ENCODE data around the gene ADRA2B. TPM values are rescaled to one million over a fixed set of nuclear protein-coding genes. Genes with fewer than 3 reads are reported as not detected.

Gene ADRA2B
- total RNA-seq, 1 experiment from 2014 or later, result 0.28 TPM

DNA sequence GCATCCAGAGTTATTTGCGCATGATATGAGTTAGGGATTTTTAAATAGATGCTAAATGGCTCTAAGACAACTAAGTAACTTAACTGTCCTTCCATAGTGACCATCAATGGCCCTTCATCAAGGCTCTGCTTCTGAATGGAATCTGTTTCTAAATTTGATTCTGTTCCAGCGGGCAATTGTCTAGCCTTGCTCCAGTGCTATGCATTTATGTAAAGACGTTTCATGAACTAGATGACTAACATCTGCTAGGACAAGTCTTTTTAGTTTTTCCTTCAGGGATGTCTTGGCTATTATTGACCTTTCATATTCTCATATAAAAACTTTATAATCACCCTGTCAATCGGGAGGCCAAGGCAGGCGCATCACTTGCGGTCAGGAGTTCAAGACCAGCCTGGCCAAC, 12.1 kb upstream of the ADRA2B start:
- in situ Hi-C loops (cut with HindIII; ENCODE audit: low pct_unique_long_range_greater_than_20kb, low sequenced_read_pairs) (no loop called here), intact Hi-C loops (cut with micrococcal nuclease; ENCODE audit: unreplicated experiment) (no loop called here)
- DNase-seq (ENCODE audit: low read depth, low spot score), result no peak
- no peaks in the 10 kb centered on the region for H3K36me3 ChIP-seq (ENCODE audit: control insufficient read depth, insufficient read depth, low read length)
- H3K9me3 ChIP-seq (ENCODE audit: control insufficient read depth, insufficient read depth, low read depth, low read length), result no peaks in the 10 kb centered on the region
- no peaks in the 10 kb centered on the region for H3K4me1 ChIP-seq (ENCODE audit: control insufficient read depth, insufficient read depth, low read length)
- CTCF ChIA-PET, result no interaction called here
- no peak for ATAC-seq
- TF ChIP-seq TCF7L2 (IDR thresholded peaks at IDR 0.05; ENCODE audit: low read depth, low read length) (no peak), SIN3A (IDR thresholded peaks at IDR 0.05; ENCODE audit: borderline replicate concordance, insufficient read depth, low read depth, low read length) (no peak), POLR2AphosphoS5 (IDR thresholded peaks at IDR 0.05; ENCODE audit: low read depth, low read length) (no peak)
- TF ChIP-seq, protein P1, sequence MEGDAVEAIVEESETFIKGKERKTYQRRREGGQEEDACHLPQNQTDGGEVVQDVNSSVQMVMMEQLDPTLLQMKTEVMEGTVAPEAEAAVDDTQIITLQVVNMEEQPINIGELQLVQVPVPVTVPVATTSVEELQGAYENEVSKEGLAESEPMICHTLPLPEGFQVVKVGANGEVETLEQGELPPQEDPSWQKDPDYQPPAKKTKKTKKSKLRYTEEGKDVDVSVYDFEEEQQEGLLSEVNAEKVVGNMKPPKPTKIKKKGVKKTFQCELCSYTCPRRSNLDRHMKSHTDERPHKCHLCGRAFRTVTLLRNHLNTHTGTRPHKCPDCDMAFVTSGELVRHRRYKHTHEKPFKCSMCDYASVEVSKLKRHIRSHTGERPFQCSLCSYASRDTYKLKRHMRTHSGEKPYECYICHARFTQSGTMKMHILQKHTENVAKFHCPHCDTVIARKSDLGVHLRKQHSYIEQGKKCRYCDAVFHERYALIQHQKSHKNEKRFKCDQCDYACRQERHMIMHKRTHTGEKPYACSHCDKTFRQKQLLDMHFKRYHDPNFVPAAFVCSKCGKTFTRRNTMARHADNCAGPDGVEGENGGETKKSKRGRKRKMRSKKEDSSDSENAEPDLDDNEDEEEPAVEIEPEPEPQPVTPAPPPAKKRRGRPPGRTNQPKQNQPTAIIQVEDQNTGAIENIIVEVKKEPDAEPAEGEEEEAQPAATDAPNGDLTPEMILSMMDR (IDR thresholded peaks at IDR 0.05), result no peak
- TF ChIP-seq, protein P2, sequence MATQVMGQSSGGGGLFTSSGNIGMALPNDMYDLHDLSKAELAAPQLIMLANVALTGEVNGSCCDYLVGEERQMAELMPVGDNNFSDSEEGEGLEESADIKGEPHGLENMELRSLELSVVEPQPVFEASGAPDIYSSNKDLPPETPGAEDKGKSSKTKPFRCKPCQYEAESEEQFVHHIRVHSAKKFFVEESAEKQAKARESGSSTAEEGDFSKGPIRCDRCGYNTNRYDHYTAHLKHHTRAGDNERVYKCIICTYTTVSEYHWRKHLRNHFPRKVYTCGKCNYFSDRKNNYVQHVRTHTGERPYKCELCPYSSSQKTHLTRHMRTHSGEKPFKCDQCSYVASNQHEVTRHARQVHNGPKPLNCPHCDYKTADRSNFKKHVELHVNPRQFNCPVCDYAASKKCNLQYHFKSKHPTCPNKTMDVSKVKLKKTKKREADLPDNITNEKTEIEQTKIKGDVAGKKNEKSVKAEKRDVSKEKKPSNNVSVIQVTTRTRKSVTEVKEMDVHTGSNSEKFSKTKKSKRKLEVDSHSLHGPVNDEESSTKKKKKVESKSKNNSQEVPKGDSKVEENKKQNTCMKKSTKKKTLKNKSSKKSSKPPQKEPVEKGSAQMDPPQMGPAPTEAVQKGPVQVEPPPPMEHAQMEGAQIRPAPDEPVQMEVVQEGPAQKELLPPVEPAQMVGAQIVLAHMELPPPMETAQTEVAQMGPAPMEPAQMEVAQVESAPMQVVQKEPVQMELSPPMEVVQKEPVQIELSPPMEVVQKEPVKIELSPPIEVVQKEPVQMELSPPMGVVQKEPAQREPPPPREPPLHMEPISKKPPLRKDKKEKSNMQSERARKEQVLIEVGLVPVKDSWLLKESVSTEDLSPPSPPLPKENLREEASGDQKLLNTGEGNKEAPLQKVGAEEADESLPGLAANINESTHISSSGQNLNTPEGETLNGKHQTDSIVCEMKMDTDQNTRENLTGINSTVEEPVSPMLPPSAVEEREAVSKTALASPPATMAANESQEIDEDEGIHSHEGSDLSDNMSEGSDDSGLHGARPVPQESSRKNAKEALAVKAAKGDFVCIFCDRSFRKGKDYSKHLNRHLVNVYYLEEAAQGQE (IDR thresholded peaks at IDR 0.05; ENCODE audit: insufficient read depth in 1 of 2, low read depth in 2 of 2, low read length in 1 of 2), result no peak
- BruUV-seq (replicated peaks), result no TSS peak
- POLR2A ChIA-PET, result no interaction called here
- H3K4me3 ChIP-seq (ENCODE audit: low read depth in 2 of 2, low read length in 2 of 2), result no peak overlapping the region
- no peak overlapping the region for H3K27ac ChIP-seq (ENCODE audit: low read length)
- H3K27me3 ChIP-seq (ENCODE audit: control insufficient read depth, insufficient read depth, low read length), result peaks cover 2% of the 10 kb centered on the region; the same call in 1 of the 2 replicates

DNA sequence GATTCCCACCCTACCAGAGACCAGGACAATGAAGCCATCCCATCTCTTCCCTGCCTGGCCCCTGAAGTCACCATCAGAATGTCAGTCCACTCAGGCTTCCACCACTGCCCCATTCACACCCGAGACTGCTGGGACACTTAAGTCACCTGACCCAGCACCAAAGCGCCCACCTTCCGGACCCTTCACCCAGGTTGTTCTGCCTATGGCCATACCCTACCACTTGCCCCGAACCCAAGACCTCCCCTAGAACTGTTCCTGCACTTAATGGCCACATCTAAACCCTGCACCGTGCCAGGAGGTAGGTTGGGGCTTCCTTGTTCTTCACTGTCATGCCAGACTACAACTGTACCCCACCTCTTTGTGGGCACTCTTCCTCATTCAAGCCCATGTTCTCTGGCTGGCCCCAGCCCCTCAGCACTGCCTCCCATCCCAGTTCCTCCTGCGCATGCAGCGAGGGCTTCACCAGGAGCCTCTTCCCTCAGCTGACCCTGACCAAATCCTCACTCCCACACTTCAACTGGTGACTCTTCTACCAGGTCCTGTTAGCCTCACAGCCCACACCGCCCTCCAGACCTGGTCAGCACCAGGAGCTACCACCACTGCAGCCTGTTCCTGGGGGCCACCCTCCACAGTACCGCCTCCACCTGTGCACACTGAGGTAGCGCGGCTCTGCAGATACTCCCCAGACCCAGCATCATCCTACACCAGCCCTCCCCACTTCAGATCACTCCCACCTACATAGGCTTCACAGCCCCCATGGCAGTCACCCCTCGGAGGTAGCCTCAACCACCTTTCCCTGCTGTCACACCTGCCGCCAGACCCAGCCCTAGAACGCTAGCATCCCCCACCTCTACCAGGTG, 8.3 kb upstream of the ADRA2B start:
- in situ Hi-C loops (cut with HindIII; ENCODE audit: low pct_unique_long_range_greater_than_20kb, low sequenced_read_pairs), result no loop called here
- Histone ChIP-seq H3K27ac (ENCODE audit: low read length) (no peak overlapping the region), H3K4me1 (ENCODE audit: control insufficient read depth, insufficient read depth, low read length) (no peaks in the 10 kb centered on the region), H3K36me3 (ENCODE audit: control insufficient read depth, insufficient read depth, low read length) (no peaks in the 10 kb centered on the region), H3K9me3 (ENCODE audit: control insufficient read depth, insufficient read depth, low read depth, low read length) (no peaks in the 10 kb centered on the region), H3K27me3 (ENCODE audit: control insufficient read depth, insufficient read depth, low read length) (peaks cover 2% of the 10 kb centered on the region; the same call in 1 of the 2 replicates), H3K4me3 (ENCODE audit: low read depth in 2 of 2, low read length in 2 of 2) (no peak overlapping the region)
- no peak for DNase-seq (ENCODE audit: low read depth, low spot score)
- no peak for ATAC-seq
- intact Hi-C loops (cut with micrococcal nuclease; ENCODE audit: unreplicated experiment), result no loop called here
- ChIA-PET POLR2A (no interaction called here), CTCF (no interaction called here)
- TF ChIP-seq, protein P2 (IDR thresholded peaks at IDR 0.05; ENCODE audit: insufficient read depth in 1 of 2, low read depth in 2 of 2, low read length in 1 of 2), result no peak
- TF ChIP-seq POLR2AphosphoS5 (IDR thresholded peaks at IDR 0.05; ENCODE audit: low read depth, low read length) (no peak), SIN3A (IDR thresholded peaks at IDR 0.05; ENCODE audit: borderline replicate concordance, insufficient read depth, low read depth, low read length) (no peak), TCF7L2 (IDR thresholded peaks at IDR 0.05; ENCODE audit: low read depth, low read length) (no peak)
- TF ChIP-seq, protein P1 (IDR thresholded peaks at IDR 0.05), result no peak
- no TSS peak for BruUV-seq (replicated peaks)
